ENCODE results near the gene SYNPR.

SYNPR gene

GRCh38 chr3:63355809-63356208 lies 77.7 kb downstream of the SYNPR start:
- in situ Hi-C loops (cut with MboI; ENCODE audit: low pct_unique_long_range_greater_than_20kb, low sequenced_read_pairs, unreplicated experiment) = loop anchor here (25.0 kb wide), 1 partner anchor 656 kb away; the partner anchor contains the start of gene PSMD6
- no peak for TF ChIP-seq CTCF (IDR thresholded peaks at IDR 0.05; ENCODE audit: extremely low read depth, insufficient read depth, missing control alignments)
- DNase-seq (ENCODE audit: low spot score) = no peak

- in situ Hi-C loops (cut with MboI; ENCODE audit: low pct_unique_long_range_greater_than_20kb, low sequenced_read_pairs, unreplicated experiment) = loop anchor here (25.0 kb wide), 1 partner anchor 648 kb away; the partner anchor contains the start of gene PSMD6
- no peak for TF ChIP-seq CTCF (IDR thresholded peaks at IDR 0.05; ENCODE audit: extremely low read depth, insufficient read depth, missing control alignments)
- DNase-seq (ENCODE audit: low spot score) = no peak
Observed at GRCh38 chr3:63364495-63364894, 86.4 kb downstream of the SYNPR start.

GRCh38 chr3:63364910-63365309 lies 86.8 kb downstream of the SYNPR start:
- in situ Hi-C loops (cut with MboI; ENCODE audit: low pct_unique_long_range_greater_than_20kb, low sequenced_read_pairs, unreplicated experiment) = loop anchor here (25.0 kb wide), 1 partner anchor 647 kb away; the partner anchor contains the start of gene PSMD6
- no peak for DNase-seq (ENCODE audit: low spot score)
- no peak for TF ChIP-seq CTCF (IDR thresholded peaks at IDR 0.05; ENCODE audit: extremely low read depth, insufficient read depth, missing control alignments)

GRCh38 chr3:63365671-63366070 lies 87.6 kb downstream of the SYNPR start:
- in situ Hi-C loops (cut with MboI; ENCODE audit: low pct_unique_long_range_greater_than_20kb, low sequenced_read_pairs, unreplicated experiment) = loop anchor here (25.0 kb wide), 1 partner anchor 647 kb away; the partner anchor contains the start of gene PSMD6
- no peak for DNase-seq (ENCODE audit: low spot score)
- TF ChIP-seq CTCF (IDR thresholded peaks at IDR 0.05; ENCODE audit: extremely low read depth, insufficient read depth, missing control alignments) = no peak

- in situ Hi-C loops (cut with MboI; ENCODE audit: low pct_unique_long_range_greater_than_20kb, low sequenced_read_pairs, unreplicated experiment) = loop anchor here (25.0 kb wide), 1 partner anchor 642 kb away; the partner anchor contains the start of gene PSMD6
- no peak for TF ChIP-seq CTCF (IDR thresholded peaks at IDR 0.05; ENCODE audit: extremely low read depth, insufficient read depth, missing control alignments)
- no peak for DNase-seq (ENCODE audit: low spot score)
Observed at GRCh38 chr3:63370094-63370493, 92.0 kb downstream of the SYNPR start.

- no peak for DNase-seq (ENCODE audit: low spot score)
- no peak for TF ChIP-seq CTCF (IDR thresholded peaks at IDR 0.05; ENCODE audit: extremely low read depth, insufficient read depth, missing control alignments)
- in situ Hi-C loops (cut with MboI; ENCODE audit: low pct_unique_long_range_greater_than_20kb, low sequenced_read_pairs, unreplicated experiment) = no loop called here
Observed at GRCh38 chr3:63383040-63383439, 104.9 kb downstream of the SYNPR start.

Data from GM13977 (cell line).